HTERT RPE-1 (cell line): ENCODE data around the gene ABCC10.

Experiments
- in situ Hi-C: fragments of 300-500 bp; cut with MboI; formaldehyde crosslinking; loops from 4 replicates; pipeline ENCODE4 v1.14.3; 2020; ENCODE audit warnings: low sequenced_read_pairs

ABCC10 gene

DNA sequence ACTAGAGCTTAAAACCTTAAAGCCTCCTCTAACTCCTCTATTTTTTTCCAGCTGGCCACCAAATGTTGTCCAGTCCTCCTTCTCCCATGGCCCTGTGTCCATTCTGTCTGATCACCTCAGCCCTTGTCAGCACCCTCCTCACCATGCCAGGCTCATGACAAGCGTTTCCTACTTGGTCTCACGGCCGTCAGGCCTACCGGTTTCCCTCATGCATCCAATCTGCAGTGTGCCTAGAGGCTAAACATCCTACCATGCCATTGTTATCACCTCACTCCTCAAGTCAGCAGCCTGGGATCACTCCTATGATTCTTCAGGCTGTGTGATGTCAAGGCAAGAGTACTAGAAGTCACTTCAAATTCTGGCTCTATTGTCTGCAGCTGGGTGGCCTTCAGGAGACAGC is 40.4 kb downstream of the ABCC10 start:
- in situ Hi-C loops, result no loop called here

DNA sequence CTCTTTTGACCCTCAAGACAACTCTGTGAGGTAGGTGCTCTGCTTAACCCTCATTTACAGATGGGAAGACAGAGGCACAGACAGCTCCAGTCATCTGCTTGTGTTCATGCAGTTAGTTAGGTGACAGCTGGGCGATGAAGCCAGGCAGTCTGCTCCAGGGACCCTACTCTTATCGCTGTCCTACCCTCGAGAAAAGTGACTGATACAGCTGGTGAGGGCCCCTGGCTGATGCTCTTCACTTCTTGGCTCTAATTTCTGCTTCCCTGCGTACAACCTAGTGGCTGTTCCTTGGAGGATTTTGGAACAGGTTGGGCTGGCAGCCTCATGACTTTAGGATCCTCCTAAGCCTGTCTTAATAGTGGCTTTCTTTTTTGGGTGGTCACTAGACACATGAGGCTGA is 40.9 kb downstream of the ABCC10 start:
- in situ Hi-C loops, result no loop called here

DNA sequence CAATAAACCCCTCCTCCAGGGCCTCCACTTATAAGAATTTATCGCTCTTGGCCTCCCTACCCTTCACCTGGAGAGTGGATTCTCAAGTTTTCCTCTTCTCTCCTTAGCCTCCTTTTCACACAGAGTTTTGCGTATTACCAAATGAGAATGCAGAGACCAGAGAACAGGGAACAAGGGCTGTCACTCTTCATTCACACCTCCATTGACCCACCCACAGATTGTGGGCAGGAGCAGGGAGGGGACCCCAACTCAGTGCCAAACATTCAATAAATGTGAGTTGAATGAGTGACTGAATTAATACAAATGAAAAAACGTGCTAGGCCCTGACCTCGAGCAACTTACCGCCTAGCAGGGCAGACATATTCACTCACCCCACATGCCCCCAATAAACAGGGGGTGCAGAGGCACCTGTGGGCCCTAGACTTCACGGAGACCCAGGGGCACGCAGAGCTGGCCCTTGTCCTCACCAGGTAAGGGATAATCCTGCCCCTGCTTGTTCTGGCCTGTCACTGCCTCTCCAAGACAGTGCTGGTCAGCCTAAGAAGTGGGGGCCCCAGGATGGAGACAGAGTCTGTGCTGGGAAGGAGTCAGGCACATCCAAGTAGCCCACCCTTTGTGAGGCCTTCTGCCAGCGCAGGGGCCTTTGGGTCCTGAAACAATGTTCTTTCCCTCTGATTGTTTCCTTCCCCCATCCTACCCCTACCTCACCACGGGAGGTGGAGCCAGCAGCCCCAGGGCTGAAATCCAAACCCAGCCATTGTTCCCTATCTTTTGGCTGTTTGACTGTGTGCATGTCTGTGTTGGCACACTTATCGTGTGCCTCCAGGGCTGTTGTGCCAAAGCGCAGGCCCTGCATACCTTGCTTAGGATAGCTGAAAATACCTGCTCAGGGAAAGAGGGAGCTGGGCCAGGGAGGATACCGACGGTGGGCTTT is 41.7 kb downstream of the ABCC10 start:
- in situ Hi-C loops, result no loop called here

DNA sequence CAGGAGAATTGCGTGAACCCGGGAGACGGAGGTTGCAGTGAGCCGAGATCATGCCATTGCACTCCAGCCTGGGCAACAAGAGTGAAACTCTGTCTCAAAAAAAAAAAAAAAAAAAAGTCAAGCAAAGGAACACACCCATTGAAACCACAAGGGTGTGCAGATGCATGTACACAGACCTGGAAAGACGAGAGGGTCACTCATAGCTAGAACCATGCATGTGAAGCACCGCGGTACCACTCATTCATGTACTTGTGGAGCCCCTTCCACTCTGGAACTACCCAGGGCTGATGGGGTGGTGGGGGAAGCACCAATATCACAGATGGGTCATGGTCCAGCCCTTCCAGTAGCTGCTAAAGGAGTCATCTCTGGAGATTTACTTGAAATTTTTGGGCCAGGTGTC is 42.6 kb downstream of the ABCC10 start:
- in situ Hi-C loops, result no loop called here

DNA sequence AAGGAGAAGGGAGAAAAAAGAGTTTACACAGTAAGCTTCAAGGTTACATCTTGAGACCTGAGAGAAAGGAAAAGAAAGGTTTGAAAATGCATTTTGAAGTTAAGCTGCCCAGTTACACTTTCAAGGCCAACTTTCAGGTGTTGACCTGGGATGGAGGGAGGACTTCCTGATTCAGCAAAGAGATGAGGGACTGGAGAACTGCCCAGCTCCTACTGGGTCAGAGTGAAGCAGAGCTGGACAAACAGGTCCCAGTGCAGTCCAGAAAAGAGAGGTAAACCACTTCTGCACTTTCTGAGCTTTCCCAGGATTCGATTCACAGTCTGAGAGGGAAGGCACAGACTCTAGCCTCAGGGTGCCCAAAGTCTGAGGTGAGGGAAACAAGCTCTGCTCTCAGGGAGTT is 44.1 kb downstream of the ABCC10 start:
- in situ Hi-C loops, result no loop called here

DNA sequence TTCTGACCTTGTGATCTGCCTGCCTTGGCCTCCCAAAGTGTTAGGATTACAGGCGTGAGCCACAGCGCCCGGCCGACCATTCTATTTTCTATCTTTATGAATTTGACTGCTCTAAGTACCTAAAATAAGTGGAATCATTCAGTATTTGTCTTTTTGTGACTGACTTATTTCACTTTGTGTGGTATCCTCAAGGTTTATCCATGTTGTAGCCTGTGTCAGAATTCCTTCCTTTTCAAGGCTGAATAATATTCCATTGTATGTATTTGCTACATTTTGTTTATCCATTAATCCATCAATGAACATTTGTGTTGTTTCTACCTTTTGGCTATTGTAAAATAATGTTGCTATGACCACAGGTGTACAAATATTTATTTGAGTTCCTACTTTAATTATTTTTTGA is 45.2 kb downstream of the ABCC10 start:
- in situ Hi-C loops, result no loop called here

DNA sequence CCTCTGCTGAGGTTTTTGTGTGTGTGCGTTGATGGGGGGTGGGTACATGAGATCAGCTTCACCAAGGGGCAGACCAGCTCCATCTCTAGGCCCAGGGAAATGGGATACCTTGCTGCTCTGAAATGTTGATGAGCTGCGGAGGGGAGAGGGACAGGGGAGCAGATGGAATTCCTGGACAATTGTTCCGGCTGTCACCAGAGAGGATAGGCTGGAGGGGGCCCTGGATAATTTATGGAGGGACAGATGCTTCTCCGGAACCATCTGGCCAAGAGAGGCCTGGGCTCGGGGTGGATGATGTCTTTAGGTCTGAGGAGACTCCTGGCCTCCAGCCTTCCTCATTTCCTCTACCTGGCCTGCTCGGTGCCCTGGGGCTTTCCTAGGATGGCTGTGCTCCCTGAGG is 48.2 kb downstream of the ABCC10 start:
- in situ Hi-C loops, result no loop called here

DNA sequence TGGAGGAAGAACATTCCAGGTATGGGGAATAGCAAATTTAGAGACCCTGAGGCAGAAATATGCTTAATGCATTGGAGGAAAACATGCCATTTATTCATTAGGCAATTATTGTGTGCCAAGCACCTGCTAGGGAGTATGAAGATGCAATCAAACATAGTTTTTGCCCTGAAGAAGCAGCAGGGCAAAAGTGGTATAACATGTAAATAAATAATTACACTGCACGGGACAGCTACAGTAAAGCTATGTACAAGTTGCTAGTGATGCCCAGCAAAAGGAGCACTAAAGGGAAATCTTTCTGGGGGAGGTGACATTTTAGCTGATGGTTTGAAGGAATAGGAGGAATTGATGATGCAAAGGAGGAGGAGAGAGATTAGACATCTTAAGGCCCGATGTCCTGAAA is 49.4 kb downstream of the ABCC10 start:
- in situ Hi-C loops, result no loop called here

DNA sequence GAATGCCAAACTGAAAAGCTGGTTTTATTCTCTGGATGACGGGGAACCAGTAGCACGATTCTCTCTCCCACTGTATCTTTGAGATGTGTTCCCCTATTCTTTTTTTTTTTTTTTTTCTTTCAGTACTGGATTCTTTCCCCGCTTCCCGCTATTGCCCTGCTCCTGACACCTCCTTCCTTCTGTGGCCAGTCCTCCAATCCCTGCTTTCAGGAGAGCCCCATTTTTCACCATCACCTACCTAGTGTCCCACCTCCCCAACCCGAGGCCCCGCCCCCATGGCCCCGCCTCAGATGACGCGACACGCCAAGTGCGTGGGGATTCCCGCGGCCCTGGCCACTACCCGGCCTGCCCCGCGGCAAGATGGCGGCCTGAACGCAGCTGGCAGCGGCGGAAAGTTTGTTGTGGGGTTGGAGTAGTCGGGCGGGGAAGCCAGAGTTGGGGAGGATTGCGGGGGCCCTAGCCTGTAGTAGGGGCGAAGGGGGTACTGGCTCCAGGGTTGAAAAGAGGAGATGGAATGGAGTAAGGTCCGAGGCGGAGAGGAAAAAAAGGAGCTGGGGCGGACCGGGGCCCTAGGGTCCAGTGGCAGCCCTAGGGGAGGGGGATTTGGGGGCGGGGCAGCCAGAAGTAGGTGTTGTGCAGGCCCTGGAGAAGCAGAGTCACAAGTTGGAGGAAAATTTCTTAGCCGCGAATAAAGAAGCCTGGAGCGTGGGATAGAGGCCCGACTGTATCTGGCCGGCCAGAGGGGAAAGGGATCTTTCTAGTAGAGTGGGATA is 50.1 kb downstream of the ABCC10 start, which contains the start of gene TJAP1:
Gene TJAP1, plus strand, starts transcription at position 336 of the 773 bp plus-strand sequence. CDS start 21,432 bp downstream, outside the sequence.
- in situ Hi-C loops, result no loop called here

DNA sequence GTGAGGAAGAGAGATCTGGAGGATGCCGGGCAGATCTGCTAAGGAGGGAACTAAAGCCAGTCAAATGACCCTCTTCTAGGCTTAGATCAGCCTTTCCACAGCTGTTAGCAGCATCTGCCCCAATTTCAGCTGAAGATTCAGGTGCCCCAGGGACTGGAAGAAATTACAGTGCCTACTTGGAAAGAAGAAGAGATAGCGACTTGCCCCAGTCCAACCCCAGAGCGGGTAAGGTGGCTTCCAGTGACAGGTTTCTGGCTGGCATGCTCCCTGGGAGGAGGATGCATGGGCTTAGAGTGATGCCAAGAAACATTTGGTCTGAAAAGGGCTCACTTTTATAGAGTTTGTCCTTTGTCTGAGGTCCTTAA is 50.6 kb downstream of the ABCC10 start:
- in situ Hi-C loops, result no loop called here

DNA sequence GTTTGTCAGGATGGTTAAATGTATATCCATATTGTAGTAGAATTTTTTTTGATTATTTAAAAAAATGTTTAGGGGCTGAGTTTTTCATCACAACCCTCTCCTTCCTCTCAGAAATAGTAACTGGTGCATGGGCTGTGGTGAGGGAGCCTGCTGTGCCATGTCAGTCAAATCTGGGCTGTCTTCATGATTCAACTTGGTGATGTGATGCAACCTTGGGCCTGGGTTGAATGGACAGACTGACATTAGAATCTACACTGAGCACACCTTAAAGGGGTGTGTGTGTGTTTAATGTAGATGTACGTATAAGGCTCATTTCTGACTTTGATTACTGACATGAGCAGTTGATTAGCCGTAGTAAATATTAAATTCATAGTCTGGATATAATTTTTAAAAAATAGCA is 53.7 kb downstream of the ABCC10 start:
- in situ Hi-C loops, result no loop called here

DNA sequence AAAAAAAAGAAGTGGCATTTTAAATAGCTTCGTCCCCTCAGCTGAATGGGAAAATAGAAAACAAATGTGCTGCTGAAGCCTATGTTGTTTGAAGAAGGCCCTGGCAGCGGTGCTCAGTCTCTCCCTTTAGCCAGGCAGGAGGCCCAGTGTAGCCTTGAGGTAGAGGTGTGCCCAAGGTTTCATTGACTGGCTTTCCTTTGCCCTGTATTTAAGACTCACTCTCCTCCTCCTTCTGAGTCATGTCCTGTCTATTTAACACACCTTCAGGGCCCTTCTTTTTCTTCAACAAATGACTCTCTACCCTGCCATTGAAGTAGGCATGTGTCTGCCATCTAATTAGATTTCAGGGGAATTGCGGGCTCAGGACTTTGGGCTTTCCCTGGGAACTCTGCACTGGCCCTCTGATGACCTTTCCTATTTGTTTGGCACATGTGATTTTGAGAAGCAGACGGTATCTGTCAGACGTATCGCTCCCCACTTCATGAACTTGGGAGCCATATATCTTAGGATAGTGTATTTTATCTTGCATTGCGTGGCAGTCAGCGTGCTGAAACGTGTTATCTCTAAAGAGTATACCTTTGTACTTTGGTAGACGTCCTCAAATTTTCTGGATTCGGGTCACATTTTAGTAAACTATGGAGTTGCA is 54.4 kb downstream of the ABCC10 start:
- in situ Hi-C loops, result no loop called here

DNA sequence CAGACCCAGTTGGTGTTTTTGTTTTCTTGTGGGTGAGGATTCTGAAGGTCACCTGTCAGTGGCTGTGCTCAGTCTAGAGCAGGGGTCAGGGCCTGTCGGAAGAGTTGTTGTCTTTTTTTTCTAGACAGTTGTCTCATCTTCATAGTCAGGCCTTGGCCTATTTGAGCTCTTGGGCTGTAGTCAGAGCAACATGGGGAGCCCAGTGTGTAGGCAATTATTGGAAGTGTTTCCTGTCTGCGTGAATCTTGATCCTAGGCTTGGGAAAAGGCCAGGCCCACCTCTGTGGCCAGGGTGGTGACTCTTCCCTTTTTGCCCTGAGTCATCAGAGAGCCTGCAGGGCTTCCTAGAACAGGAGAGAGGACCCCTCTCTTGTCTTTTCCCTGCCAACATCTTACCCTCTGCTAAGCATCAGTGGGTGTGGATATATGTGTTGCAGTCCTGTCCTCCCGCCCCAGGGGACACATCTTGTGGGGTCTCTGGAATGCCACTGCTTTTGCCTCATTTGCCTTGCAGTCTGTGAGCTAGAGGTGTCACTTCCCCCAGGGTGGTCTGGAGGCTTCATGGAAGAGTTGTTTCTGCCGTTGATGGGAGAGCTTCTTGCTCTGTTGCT is 61.4 kb downstream of the ABCC10 start:
- in situ Hi-C loops, result no loop called here

DNA sequence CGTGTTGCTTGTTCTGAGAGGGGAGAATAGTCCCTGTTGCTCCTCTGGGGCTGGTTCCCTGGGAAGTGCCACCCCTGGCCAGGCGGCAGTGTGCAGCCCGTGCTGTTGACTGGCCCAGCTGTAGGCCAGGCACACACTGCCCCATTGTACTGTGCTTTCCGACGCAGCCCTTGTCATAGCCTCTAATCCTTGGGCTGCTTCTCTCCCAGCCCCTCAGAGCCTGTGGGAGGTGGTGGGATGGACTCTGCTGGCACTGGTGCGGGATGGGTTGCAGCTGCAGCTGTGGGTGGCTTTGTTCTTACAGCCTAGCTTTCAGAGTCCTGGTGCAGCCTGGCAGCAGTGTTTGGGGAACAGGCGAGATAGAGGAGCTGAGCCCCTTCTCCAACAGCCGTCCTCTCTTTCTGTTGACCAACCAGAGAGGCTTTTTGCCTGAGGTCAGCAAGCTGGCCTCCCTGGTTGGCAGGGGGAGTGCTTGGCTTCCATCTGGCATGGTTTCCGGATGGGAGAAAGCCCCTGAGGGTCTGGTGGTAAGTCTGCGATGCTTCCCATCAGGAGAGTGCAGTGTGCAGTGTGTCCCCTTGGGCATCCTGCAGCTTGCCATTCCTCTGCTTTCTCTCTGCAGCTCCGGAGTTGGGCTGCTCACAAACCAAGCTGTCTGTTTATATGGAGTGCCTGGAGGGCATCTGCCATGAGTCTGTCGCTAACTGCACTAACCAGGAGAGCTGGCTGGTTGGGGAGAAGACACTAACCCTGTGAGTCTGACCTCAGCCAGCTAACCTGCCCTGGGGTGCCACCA is 62.1 kb downstream of the ABCC10 start:
- in situ Hi-C loops, result no loop called here

DNA sequence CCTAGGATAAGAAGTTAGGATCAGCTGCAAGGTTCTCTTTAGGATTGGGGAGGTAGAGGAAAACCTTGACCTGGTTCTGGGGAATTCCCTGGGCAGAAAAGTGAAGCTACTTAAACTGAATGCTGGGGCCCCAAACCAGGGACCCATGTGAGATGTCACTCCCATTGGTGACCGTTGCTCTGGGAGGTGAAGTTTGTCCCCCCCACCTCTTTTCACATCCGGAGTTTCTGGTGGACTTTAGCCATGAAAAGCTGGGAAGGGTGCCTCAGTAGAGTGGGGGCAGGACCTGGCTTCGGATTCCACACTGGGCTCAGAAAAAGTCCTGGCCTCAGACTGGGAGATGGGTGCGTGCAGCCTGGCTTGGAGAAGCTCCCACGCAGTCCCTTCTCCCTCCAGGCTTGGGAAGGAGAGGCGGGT is 63.2 kb downstream of the ABCC10 start:
- in situ Hi-C loops, result no loop called here

DNA sequence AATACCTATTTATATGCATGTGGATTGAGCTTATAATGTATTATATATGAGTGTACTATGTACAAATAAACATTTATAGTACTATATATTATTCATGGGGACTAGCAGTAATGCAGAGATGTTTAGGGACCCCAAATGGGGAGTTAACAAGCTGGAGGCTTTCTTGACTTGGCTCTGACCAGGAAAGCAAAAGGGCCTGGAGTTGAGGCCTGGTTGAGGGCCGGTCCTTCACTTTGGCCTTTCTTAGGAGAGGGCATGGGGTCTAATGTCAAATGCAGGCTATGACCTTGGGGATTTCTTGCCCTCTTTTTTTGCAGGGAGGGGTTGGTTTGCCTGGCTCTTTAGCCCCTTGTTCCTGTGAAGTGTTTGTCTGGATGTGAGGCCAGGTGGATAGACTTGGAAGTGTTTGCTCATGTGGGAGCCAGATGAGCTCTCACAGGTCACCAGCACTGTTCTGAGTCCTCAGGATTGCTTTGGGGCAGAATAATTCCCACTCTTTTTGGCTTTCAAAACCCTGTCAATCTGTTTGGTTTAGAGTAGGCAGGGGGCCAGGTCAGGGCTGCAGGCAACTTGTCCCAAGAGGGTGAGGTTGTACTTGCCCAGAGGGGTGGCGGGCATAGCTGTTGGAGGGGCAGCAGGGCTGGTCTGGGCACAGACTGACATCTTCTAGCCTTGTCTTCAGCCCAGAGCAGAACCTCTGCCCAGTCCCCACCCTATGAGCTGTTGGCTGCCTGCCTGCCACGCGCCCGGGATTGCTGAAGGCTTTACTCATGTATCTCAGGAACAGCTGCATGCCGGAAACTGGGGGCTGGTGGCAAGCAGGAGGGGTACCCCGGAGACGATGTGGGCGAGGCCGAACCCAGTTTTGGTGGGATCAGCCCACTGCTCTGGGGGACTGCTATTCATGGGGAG is 64.7 kb downstream of the ABCC10 start:
- in situ Hi-C loops, result no loop called here

DNA sequence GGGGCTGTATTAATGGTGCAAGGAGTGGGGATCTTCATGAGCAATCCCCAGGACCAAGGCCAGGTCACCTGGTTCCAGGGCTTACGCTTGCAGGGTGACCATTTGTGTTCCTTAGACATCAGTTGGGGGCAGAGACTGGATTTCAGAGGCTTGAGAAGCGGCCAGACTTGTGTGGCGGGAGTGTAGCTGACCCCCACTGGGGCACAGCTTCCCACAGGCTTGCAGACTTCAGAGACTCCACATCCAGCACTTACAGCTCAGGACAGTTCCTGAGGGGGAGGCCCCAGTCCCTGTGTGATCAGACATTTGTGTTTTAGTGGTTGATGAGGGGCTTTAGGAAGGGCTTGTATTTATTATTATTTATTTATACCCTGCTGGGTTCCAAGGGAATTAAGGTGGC is 65.3 kb downstream of the ABCC10 start:
- in situ Hi-C loops, result no loop called here

DNA sequence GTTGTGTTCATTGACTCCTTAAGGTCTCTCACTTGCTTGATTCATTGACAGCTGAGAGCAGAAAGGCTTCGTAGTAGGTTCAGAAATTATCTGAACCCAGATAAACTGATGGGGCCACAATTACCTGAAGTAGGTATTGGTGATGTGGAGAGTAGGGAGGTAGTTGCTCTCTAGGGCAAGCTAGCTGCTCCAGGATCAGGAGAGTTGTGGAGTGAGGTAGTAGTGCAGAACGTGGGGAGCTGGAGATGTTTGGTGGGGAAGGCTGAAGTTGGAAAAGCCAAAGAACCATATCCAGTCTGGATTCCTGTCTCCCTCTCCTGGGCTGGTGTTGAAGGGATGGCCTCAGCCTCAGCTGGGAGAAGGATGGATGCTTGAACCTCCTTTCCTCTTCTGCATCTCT is 65.9 kb downstream of the ABCC10 start:
- in situ Hi-C loops, result no loop called here

DNA sequence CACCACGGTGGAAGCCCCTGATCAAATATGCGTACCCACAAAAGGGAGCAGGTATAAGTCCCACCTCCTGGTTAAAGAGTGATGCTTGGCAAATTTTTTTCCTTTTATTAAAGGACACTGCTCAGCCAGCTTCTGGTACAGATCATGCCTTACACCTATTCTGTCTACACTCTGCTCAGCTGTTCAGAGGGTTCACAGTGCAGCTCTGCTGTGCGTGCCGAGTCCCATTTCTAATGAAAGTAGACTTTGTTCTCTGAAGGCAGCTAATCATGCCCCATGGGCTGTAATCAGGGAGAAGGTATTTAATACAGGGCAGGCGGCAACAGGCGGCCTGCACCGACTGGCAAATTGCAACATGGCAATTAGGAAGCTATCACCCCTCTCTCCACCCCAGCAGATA is 66.5 kb downstream of the ABCC10 start:
- in situ Hi-C loops, result no loop called here
